Fibroblast of lung (primary cell): ENCODE data around the gene PARP8. TPM values are rescaled to one million over a fixed set of nuclear protein-coding genes. Genes with fewer than 3 reads are reported as not detected.

ENCODE experiments used
- DNase-seq, 2 donors: peaks; one replicate each; pipeline versions ENCODE4 v3.0.0 to v3.0.0-alpha.2; 2010; ENCODE audit warnings: low read depth in 2 of 2
- H2AFZ ChIP-seq: 2 replicates; pipeline ENCODE4 v1.5.1; 2012; ENCODE audit warnings: low read length, control low read depth, inconsistent platforms
- H3K27ac ChIP-seq: 2 replicates; pipeline ENCODE4 v1.5.1; 2011; ENCODE audit warnings: low read length, control low read depth; ENCODE audit not compliant: insufficient read depth
- H3K27me3 ChIP-seq: 2 replicates; pipeline ENCODE4 v1.5.1; 2011; ENCODE audit warnings: mild to moderate bottlenecking, low read length; ENCODE audit not compliant: control insufficient read depth, insufficient read depth
- H3K36me3 ChIP-seq: 2 replicates; pipeline ENCODE4 v1.5.1; 2011; ENCODE audit warnings: low read length; ENCODE audit not compliant: control insufficient read depth, insufficient read depth
- H3K4me1 ChIP-seq: 2 replicates; pipeline ENCODE4 v1.5.1; 2011; ENCODE audit warnings: low read length; ENCODE audit not compliant: control insufficient read depth, insufficient read depth; ENCODE audit errors: extremely low read depth
- H3K4me2 ChIP-seq: 2 replicates; pipeline ENCODE4 v1.5.1; 2011; ENCODE audit warnings: low read length, control low read depth; ENCODE audit not compliant: insufficient read depth; ENCODE audit errors: extremely low read depth
- H3K4me3 ChIP-seq, 4 experiments: fragments of 200-600 bp in 1 of 4; sonication (generic) in 1 of 4; replicated peaks in 1 of 4; 2 replicates each; pipeline ENCODE4 v1.5.1; 2011 to 2016; ENCODE audit warnings: low read length in 4 of 4, low read depth in 3 of 4, mild to moderate bottlenecking in 3 of 4, control low read depth in 2 of 4, inconsistent platforms in 1 of 4, mixed read lengths in 1 of 4; ENCODE audit not compliant: insufficient read depth in 1 of 4; ENCODE audit errors: control extremely low read depth in 1 of 4
- H3K79me2 ChIP-seq: 2 replicates; pipeline ENCODE4 v1.5.1; 2012; ENCODE audit warnings: mild to moderate bottlenecking, low read length, inconsistent platforms; ENCODE audit not compliant: control insufficient read depth, insufficient read depth
- H3K9ac ChIP-seq: 2 replicates; pipeline ENCODE4 v1.5.1; 2011; ENCODE audit warnings: mild to moderate bottlenecking, low read length, control low read depth; ENCODE audit not compliant: insufficient read depth
- H3K9me3 ChIP-seq: 2 replicates; pipeline ENCODE4 v1.5.1; 2012; ENCODE audit warnings: low read depth, low read length; ENCODE audit not compliant: control insufficient read depth, insufficient read depth
- H4K20me1 ChIP-seq: 2 replicates; pipeline ENCODE4 v1.5.1; 2011; ENCODE audit warnings: low read length; ENCODE audit not compliant: control insufficient read depth, insufficient read depth; ENCODE audit errors: extremely low read depth
- EZH2 ChIP-seq: IDR thresholded peaks from 2 replicates; pipeline ENCODE4 v1.5.1; 2012; ENCODE audit warnings: low read length, control low read depth, mild to moderate bottlenecking; ENCODE audit errors: missing control alignments
- polyA plus RNA-seq, 2 donors: library from polyadenylated mRNA; depleted of rRNA in 1 of 2; stranded (reverse) in 1 of 2; unstranded in 1 of 2; fragments of >200 nt; gene quantifications; 2 replicates each; pipeline ENCODE4 v1.2.1, GENCODE V29; 2011 to 2012; ENCODE audit warnings: missing spikeins in 1 of 2
- total RNA-seq: library from RNA; depleted of rRNA; stranded (reverse); fragments of >200 nt; gene quantifications from 2 replicates; pipeline ENCODE4 v1.2.1, GENCODE V29; 2014
- TF ChIP-seq, protein P1 (sequence below), 2 donors: IDR thresholded peaks in 1 of 2; conservative IDR thresholded peaks in 1 of 2; 1 replicate in 1 of 2; 2 replicates in 1 of 2; pipeline ENCODE4 v1.5.1; 2011 to 2012; ENCODE audit warnings: low read length in 2 of 2, control low read depth in 1 of 2, inconsistent platforms in 1 of 2, low read depth in 1 of 2, mild to moderate bottlenecking in 1 of 2

PARP8 gene
- total and polyA plus RNA-seq, 2 donors (not counting 1 experiment from before 2014, with no cell fraction given) = 13.8 to 24.6 TPM

DNA sequence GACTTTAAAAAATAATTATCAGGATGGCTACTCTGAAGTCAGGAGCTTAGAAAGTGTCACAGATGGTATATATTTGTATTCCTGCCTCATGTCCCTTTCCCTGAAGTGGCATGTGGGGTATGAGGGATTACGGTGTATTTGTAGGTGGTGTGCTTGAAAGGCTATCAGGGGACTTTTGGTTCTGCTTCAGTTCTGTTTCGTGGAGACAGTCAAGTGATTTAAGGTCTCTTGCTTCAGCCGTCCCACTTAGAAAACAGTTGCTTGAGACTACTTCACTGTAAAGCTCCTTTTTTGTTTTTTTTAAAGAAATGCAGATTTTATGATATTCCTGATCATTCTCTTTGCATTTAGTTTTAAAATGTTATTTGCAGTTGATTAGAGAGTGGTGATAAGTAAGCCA is 18.3 kb downstream of the PARP8 start:
- Histone ChIP-seq H3K79me2 (no peaks in the 10 kb centered on the region), H3K27me3 (no peaks in the 10 kb centered on the region), H3K4me2 (no peak overlapping the region), H3K9ac (no peak overlapping the region), H3K27ac (no peak overlapping the region), H3K4me1 (peaks cover 2% of the 10 kb centered on the region), H2AFZ (no peak overlapping the region), H3K36me3 (no peaks in the 10 kb centered on the region), H3K4me3 (no peak overlapping the region), H4K20me1 (no peaks in the 10 kb centered on the region), H3K9me3 (no peaks in the 10 kb centered on the region)
- DNase-seq = no peak
- TF ChIP-seq EZH2 = no peak

DNA sequence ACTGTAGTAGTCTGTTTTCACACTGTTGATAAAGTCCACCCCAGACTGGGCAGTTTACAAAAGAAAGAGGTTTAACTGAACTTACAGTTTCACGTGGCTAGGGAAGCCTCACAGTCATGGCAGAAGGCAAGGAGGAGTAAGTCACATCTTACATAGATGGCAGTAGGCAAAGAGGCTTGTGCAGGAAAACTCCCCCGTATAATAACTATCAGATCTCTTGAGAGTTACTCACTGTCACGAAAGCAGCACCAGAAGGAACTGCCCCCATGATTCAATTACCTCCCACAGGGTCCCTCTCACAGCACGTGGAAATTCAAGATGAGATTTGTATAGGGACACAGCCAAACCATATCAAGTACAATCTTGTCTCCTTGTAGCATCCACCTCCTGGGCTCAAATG is 21.1 kb downstream of the PARP8 start:
- no peak overlapping the region for H2AFZ ChIP-seq
- H3K27ac ChIP-seq = no peak overlapping the region
- no peak overlapping the region for H3K4me2 ChIP-seq
- H3K36me3 ChIP-seq = no peaks in the 10 kb centered on the region
- no peaks in the 10 kb centered on the region for H3K9me3 ChIP-seq
- no peak overlapping the region for H3K4me3 ChIP-seq
- DNase-seq = no peak
- no peak overlapping the region for H3K9ac ChIP-seq
- H3K79me2 ChIP-seq = no peaks in the 10 kb centered on the region
- H3K27me3 ChIP-seq = no peaks in the 10 kb centered on the region
- no peaks in the 10 kb centered on the region for H4K20me1 ChIP-seq
- TF ChIP-seq EZH2 = no peak
- TF ChIP-seq, protein P1, sequence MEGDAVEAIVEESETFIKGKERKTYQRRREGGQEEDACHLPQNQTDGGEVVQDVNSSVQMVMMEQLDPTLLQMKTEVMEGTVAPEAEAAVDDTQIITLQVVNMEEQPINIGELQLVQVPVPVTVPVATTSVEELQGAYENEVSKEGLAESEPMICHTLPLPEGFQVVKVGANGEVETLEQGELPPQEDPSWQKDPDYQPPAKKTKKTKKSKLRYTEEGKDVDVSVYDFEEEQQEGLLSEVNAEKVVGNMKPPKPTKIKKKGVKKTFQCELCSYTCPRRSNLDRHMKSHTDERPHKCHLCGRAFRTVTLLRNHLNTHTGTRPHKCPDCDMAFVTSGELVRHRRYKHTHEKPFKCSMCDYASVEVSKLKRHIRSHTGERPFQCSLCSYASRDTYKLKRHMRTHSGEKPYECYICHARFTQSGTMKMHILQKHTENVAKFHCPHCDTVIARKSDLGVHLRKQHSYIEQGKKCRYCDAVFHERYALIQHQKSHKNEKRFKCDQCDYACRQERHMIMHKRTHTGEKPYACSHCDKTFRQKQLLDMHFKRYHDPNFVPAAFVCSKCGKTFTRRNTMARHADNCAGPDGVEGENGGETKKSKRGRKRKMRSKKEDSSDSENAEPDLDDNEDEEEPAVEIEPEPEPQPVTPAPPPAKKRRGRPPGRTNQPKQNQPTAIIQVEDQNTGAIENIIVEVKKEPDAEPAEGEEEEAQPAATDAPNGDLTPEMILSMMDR (conservative IDR thresholded peaks at IDR 0.05 in 1 of 2, IDR thresholded peaks at IDR 0.05 in 1 of 2; ENCODE audit: low read depth in 1 of 2, low read length in 2 of 2) = no peak
- H3K4me1 ChIP-seq = no peaks in the 10 kb centered on the region

GRCh38 chr5:50691399-50692016 is 25.1 kb downstream of the PARP8 start:
- DNase-seq = no peak
- no peaks in the 10 kb centered on the region for H3K36me3 ChIP-seq
- H3K79me2 ChIP-seq = no peaks in the 10 kb centered on the region
- no peaks in the 10 kb centered on the region for H4K20me1 ChIP-seq
- H3K4me2 ChIP-seq = no peak overlapping the region
- H3K4me1 ChIP-seq = no peaks in the 10 kb centered on the region
- TF ChIP-seq, protein P1 (conservative IDR thresholded peaks at IDR 0.05 in 1 of 2, IDR thresholded peaks at IDR 0.05 in 1 of 2; ENCODE audit: low read depth in 1 of 2, low read length in 2 of 2) = no peak
- TF ChIP-seq EZH2 = no peak
- no peaks in the 10 kb centered on the region for H3K9me3 ChIP-seq
- H2AFZ ChIP-seq = no peak overlapping the region
- H3K4me3 ChIP-seq = no peak overlapping the region
- no peak overlapping the region for H3K27ac ChIP-seq
- H3K27me3 ChIP-seq = no peaks in the 10 kb centered on the region
- H3K9ac ChIP-seq = no peak overlapping the region
